ENCODE measurements around the gene SBF2.

The SBF2 gene

GRCh38 chr11:9823439-9823838 lies 470.6 kb downstream of the SBF2 start:
- H3K9me3 ChIP-seq (ENCODE audit: insufficient read depth, low read length), result no peaks in the 10 kb centered on the region
- TF ChIP-seq CTCF (IDR thresholded peaks at IDR 0.05; ENCODE audit: low read depth, low read length) (no peak), EZH2phosphoT487 (IDR thresholded peaks at IDR 0.05; ENCODE audit: low read depth) (no peak)
- no peaks in the 10 kb centered on the region for H3K27me3 ChIP-seq (ENCODE audit: low read depth, low read length)
- H3K4me1 ChIP-seq (ENCODE audit: low read length), result peaks cover 8% of the 10 kb centered on the region
- no peak overlapping the region for H3K27ac ChIP-seq (ENCODE audit: low read length)
- H4K20me1 ChIP-seq (ENCODE audit: insufficient read depth, low read length), result no peaks in the 10 kb centered on the region
- no peak overlapping the region for H3K9ac ChIP-seq (ENCODE audit: low read length)
- no peak overlapping the region for H3K4me2 ChIP-seq (ENCODE audit: low read length)
- H2AFZ ChIP-seq (ENCODE audit: low read depth, low read length), result no peak overlapping the region
- no peak overlapping the region for H3K4me3 ChIP-seq (ENCODE audit: low read length)
- no peaks in the 10 kb centered on the region for H3K79me2 ChIP-seq (ENCODE audit: low read length)
- H3K36me3 ChIP-seq (replicated peaks; ENCODE audit: low read depth, low read length), result no peaks in the 10 kb centered on the region

- Histone ChIP-seq H2AFZ (ENCODE audit: low read depth, low read length) (no peak overlapping the region), H3K4me2 (ENCODE audit: low read length) (no peak overlapping the region), H3K27me3 (ENCODE audit: low read depth, low read length) (no peaks in the 10 kb centered on the region), H3K27ac (ENCODE audit: low read length) (no peak overlapping the region), H3K9me3 (ENCODE audit: insufficient read depth, low read length) (no peaks in the 10 kb centered on the region), H3K9ac (ENCODE audit: low read length) (no peak overlapping the region), H3K36me3 (replicated peaks; ENCODE audit: low read depth, low read length) (no peaks in the 10 kb centered on the region), H3K4me3 (ENCODE audit: low read length) (no peak overlapping the region), H3K4me1 (ENCODE audit: low read length) (no peaks in the 10 kb centered on the region), H4K20me1 (ENCODE audit: insufficient read depth, low read length) (no peaks in the 10 kb centered on the region), H3K79me2 (ENCODE audit: low read length) (no peaks in the 10 kb centered on the region)
- no peak for TF ChIP-seq CTCF (IDR thresholded peaks at IDR 0.05; ENCODE audit: low read depth, low read length)
- no peak for TF ChIP-seq EZH2phosphoT487 (IDR thresholded peaks at IDR 0.05; ENCODE audit: low read depth)
Observed at GRCh38 chr11:9821008-9821752, 472.8 kb downstream of the SBF2 start.

- no peaks in the 10 kb centered on the region for H3K4me1 ChIP-seq (ENCODE audit: low read length)
- H3K79me2 ChIP-seq (ENCODE audit: low read length), result no peaks in the 10 kb centered on the region
- H2AFZ ChIP-seq (ENCODE audit: low read depth, low read length), result no peak overlapping the region
- H3K4me3 ChIP-seq (ENCODE audit: low read length), result no peak overlapping the region
- no peak overlapping the region for H3K9ac ChIP-seq (ENCODE audit: low read length)
- H3K4me2 ChIP-seq (ENCODE audit: low read length), result no peak overlapping the region
- TF ChIP-seq CTCF (IDR thresholded peaks at IDR 0.05; ENCODE audit: low read depth, low read length) (no peak), EZH2phosphoT487 (IDR thresholded peaks at IDR 0.05; ENCODE audit: low read depth) (no peak)
- no peak overlapping the region for H3K27ac ChIP-seq (ENCODE audit: low read length)
- H3K27me3 ChIP-seq (ENCODE audit: low read depth, low read length), result no peaks in the 10 kb centered on the region
- no peaks in the 10 kb centered on the region for H3K9me3 ChIP-seq (ENCODE audit: insufficient read depth, low read length)
- H3K36me3 ChIP-seq (replicated peaks; ENCODE audit: low read depth, low read length), result no peaks in the 10 kb centered on the region
- H4K20me1 ChIP-seq (ENCODE audit: insufficient read depth, low read length), result no peaks in the 10 kb centered on the region
Observed at GRCh38 chr11:9820260-9820659, 473.8 kb downstream of the SBF2 start.

GRCh38 chr11:9817191-9817590 lies 476.8 kb downstream of the SBF2 start:
- H3K9me3 ChIP-seq (ENCODE audit: insufficient read depth, low read length), result no peaks in the 10 kb centered on the region
- H3K27me3 ChIP-seq (ENCODE audit: low read depth, low read length), result no peaks in the 10 kb centered on the region
- TF ChIP-seq CTCF (IDR thresholded peaks at IDR 0.05; ENCODE audit: low read depth, low read length) (no peak), EZH2phosphoT487 (IDR thresholded peaks at IDR 0.05; ENCODE audit: low read depth) (no peak)
- no peak overlapping the region for H3K4me2 ChIP-seq (ENCODE audit: low read length)
- no peaks in the 10 kb centered on the region for H3K36me3 ChIP-seq (replicated peaks; ENCODE audit: low read depth, low read length)
- no peak overlapping the region for H3K4me3 ChIP-seq (ENCODE audit: low read length)
- H3K4me1 ChIP-seq (ENCODE audit: low read length), result no peaks in the 10 kb centered on the region
- no peak overlapping the region for H2AFZ ChIP-seq (ENCODE audit: low read depth, low read length)
- no peak overlapping the region for H3K9ac ChIP-seq (ENCODE audit: low read length)
- no peaks in the 10 kb centered on the region for H4K20me1 ChIP-seq (ENCODE audit: insufficient read depth, low read length)
- no peaks in the 10 kb centered on the region for H3K79me2 ChIP-seq (ENCODE audit: low read length)
- H3K27ac ChIP-seq (ENCODE audit: low read length), result no peak overlapping the region
